ENCODE results near the gene FAM217A. TPM values are rescaled to one million over a fixed set of nuclear protein-coding genes. Genes with fewer than 3 reads are reported as not detected.
A peak's percentile ranks its signal among the peaks of the same experiment; 100 is the strongest.

Gene FAM217A
- total RNA-seq, 1 experiment from 2014 or later = not detected

- Histone ChIP-seq H3K79me2 (ENCODE audit: insufficient read depth, low read length) (peaks cover 3% of the 10 kb centered on the region; the same call in 1 of the 2 replicates), H3K27me3 (ENCODE audit: insufficient read depth, low read length) (no peaks in the 10 kb centered on the region), H4K20me1 (ENCODE audit: insufficient read depth) (no peaks in the 10 kb centered on the region), H3K36me3 (ENCODE audit: control insufficient read depth in 1 of 2, insufficient read depth in 2 of 2, low read length in 2 of 2) (peaks cover 16 to 18% of the 10 kb centered on the region in 2 experiments; a peak in 3 of 4 replicates), H3K27ac (ENCODE audit: low read depth, low read length) (no peak overlapping the region), H3K4me3 (replicated peaks in 1 of 2; ENCODE audit: low read depth in 1 of 2, low read length in 2 of 2) (no peak overlapping the region), H3K9ac (ENCODE audit: low read length) (no peak overlapping the region), H3K4me1 (ENCODE audit: control insufficient read depth in 1 of 2, insufficient read depth in 2 of 2, low read length in 2 of 2) (no peaks in the 10 kb centered on the region), H3K9me3 (ENCODE audit: control insufficient read depth in 1 of 2, insufficient read depth in 1 of 2, low read depth in 1 of 2, low read length in 2 of 2) (no peaks in the 10 kb centered on the region), H3K9me2 (ENCODE audit: insufficient read depth) (peaks cover 4% of the 10 kb centered on the region; the same call in 1 of the 2 replicates), H3K4me2 (ENCODE audit: low read length) (no peak overlapping the region), H2AFZ (ENCODE audit: low read depth, low read length, poor library complexity, severe bottlenecking) (no peak overlapping the region)
- RAD21 ChIA-PET (ENCODE audit: low non-redundant PET in 1 of 2, low total read pairs in 2 of 2, uncharacterized antibody in 2 of 2, unreplicated experiment in 2 of 2) = no interaction called here
- CTCF ChIA-PET = interaction anchor here (1.2 kb wide), 1 partner anchor 59 kb away, joined by 4 read pairs; no protein-coding TSS in a partner anchor
- POLR2A ChIA-PET = no interaction called here
- DNase-seq (ENCODE audit: low read depth, low spot score) = no peak
- TF ChIP-seq ZNF274 (IDR thresholded peaks at IDR 0.05; ENCODE audit: low read depth, low read length) = no peak
- no peak for TF ChIP-seq TCF7L2 (IDR thresholded peaks at IDR 0.05; ENCODE audit: borderline replicate concordance, extremely low read depth, insufficient read depth, insufficient read length)
- no peak for TF ChIP-seq MAX (IDR thresholded peaks at IDR 0.05)
- TF ChIP-seq POLR2AphosphoS5 (IDR thresholded peaks at IDR 0.05; ENCODE audit: low read depth, low read length) = no peak
- no TSS peak for BruUV-seq (replicated peaks)
- intact Hi-C loops (cut with micrococcal nuclease) = no loop called here
- no peak for ATAC-seq
Measured at GRCh38 chr6:4067673-4068072, 11.3 kb downstream of the FAM217A start.

- H4K20me1 ChIP-seq (ENCODE audit: insufficient read depth) = 0 out of 2 replicates have a peak, but pooled peaks cover 4% of the 10 kb centered on the region
- intact Hi-C loops (cut with micrococcal nuclease) = no loop called here
- no peaks in the 10 kb centered on the region for H3K27me3 ChIP-seq (ENCODE audit: insufficient read depth, low read length)
- POLR2A ChIA-PET = no interaction called here
- no peak overlapping the region for H3K4me2 ChIP-seq (ENCODE audit: low read length)
- DNase-seq (ENCODE audit: low read depth, low spot score) (no peak), ATAC-seq (peak; percentile 22; the same call in 1 of the 2 replicates)
- H3K4me1 ChIP-seq (ENCODE audit: control insufficient read depth in 1 of 2, insufficient read depth in 2 of 2, low read length in 2 of 2) = no peaks in the 10 kb centered on the region
- no peak overlapping the region for H2AFZ ChIP-seq (ENCODE audit: low read depth, low read length, poor library complexity, severe bottlenecking)
- no peaks in the 10 kb centered on the region for H3K9me3 ChIP-seq (ENCODE audit: control insufficient read depth in 1 of 2, insufficient read depth in 1 of 2, low read depth in 1 of 2, low read length in 2 of 2)
- CTCF ChIA-PET = no interaction called here
- H3K9ac ChIP-seq (ENCODE audit: low read length) = no peak overlapping the region
- no TSS peak for BruUV-seq (replicated peaks)
- H3K4me3 ChIP-seq (replicated peaks in 1 of 2; ENCODE audit: low read depth in 1 of 2, low read length in 2 of 2) = no peak overlapping the region
- H3K27ac ChIP-seq (ENCODE audit: low read depth, low read length) = no peak overlapping the region
- H3K9me2 ChIP-seq (ENCODE audit: insufficient read depth) = peaks cover 4% of the 10 kb centered on the region; the same call in 1 of the 2 replicates
- RAD21 ChIA-PET (ENCODE audit: low non-redundant PET in 1 of 2, low total read pairs in 2 of 2, uncharacterized antibody in 2 of 2, unreplicated experiment in 2 of 2) = no interaction called here
- H3K36me3 ChIP-seq (ENCODE audit: control insufficient read depth in 1 of 2, insufficient read depth in 2 of 2, low read length in 2 of 2) = peaks cover 29 to 33% of the 10 kb centered on the region in 2 experiments
- TF ChIP-seq CEBPB (IDR thresholded peaks at IDR 0.05; ENCODE audit: low read depth) (no peak), SP1 (IDR thresholded peaks at IDR 0.05; ENCODE audit: low read depth) (no peak), RAD21 (IDR thresholded peaks at IDR 0.05; ENCODE audit: low read depth) (no peak), FOSL1 (IDR thresholded peaks at IDR 0.05; ENCODE audit: low read depth) (no peak), ZFX (IDR thresholded peaks at IDR 0.05) (no peak)
- H3K79me2 ChIP-seq (ENCODE audit: insufficient read depth, low read length) = peaks cover 3% of the 10 kb centered on the region; the same call in 1 of the 2 replicates
Measured at GRCh38 chr6:4066029-4066755, 12.7 kb downstream of the FAM217A start.
